Thyroid gland (tissue), 4 donors: ENCODE measurements around the gene SREBF1. TPM values are rescaled to one million over a fixed set of nuclear protein-coding genes. Genes with fewer than 3 reads are reported as not detected.

Experiments
- DNase-seq, 2 donors: peaks; one replicate each; pipeline ENCODE4 v3.0.0-alpha.2; 2019
- H3K27ac ChIP-seq, 3 donors: fragments of 200-600 bp; sonication (generic); 1 replicate in 2 of 3; 2 replicates in 1 of 3; pipeline ENCODE4 v1.5.1; 2016 to 2019; ENCODE audit warnings: mild to moderate bottlenecking in 1 of 3, moderate library complexity in 1 of 3
- H3K27me3 ChIP-seq: fragments of 200-600 bp; sonication (generic); one replicate; pipeline ENCODE4 v1.5.1; 2019
- H3K36me3 ChIP-seq, 2 donors: fragments of 200-600 bp; sonication (generic); one replicate each; pipeline ENCODE4 v1.5.1; 2016 to 2019
- H3K4me1 ChIP-seq, 2 donors: fragments of 200-600 bp; sonication (generic); one replicate each; pipeline ENCODE4 v1.5.1; 2017 to 2019
- H3K4me3 ChIP-seq, 3 donors: fragments of 200-600 bp; sonication (generic); replicated peaks in 1 of 3; 1 replicate in 2 of 3; 2 replicates in 1 of 3; pipeline ENCODE4 v1.5.1; 2016; ENCODE audit warnings: mild to moderate bottlenecking in 1 of 3
- H3K9me3 ChIP-seq: fragments of 200-600 bp; sonication (generic); one replicate; pipeline ENCODE4 v1.5.1; 2017
- POLR2A ChIP-seq, 2 donors: fragments of 450-650 bp; IDR thresholded peaks; one replicate each; pipeline ENCODE4 v1.6.1; 2017; ENCODE audit warnings: antibody characterized with exemption in 2 of 2, mild to moderate bottlenecking in 2 of 2, moderate library complexity in 1 of 2
- WGBS, 2 donors: methylation state at CpG; one replicate each; pipeline ENCODE4 v1.1.5; 2017; 5-methylcytosine and 5-hydroxymethylcytosine counted together
- intact Hi-C: fragments of 100-400 bp; cut with DNase I; formaldehyde crosslinking; loops from one replicate; pipeline ENCODE4 v1.15.1; 2023
- total RNA-seq, 4 donors: library from RNA; depleted of rRNA; stranded (reverse); fragments of >200 nt; gene quantifications; one replicate each; pipeline ENCODE4 v1.2.3, GENCODE V29; 2016
- TF ChIP-seq, protein P1 (sequence below), 6 experiments: fragments of 200-600 bp in 3 of 6; fragments of 450-650 bp in 3 of 6; sonication (generic) in 3 of 6; IDR thresholded peaks; one replicate each; pipeline ENCODE4 v1.5.1; 2016 to 2019; ENCODE audit warnings: antibody characterized with exemption in 6 of 6, mild to moderate bottlenecking in 2 of 6, inconsistent platforms in 1 of 6, moderate library complexity in 1 of 6

SREBF1 gene
- total RNA-seq, 4 donors from 2014 or later, result 44.6 to 89.4 (median 63.0) TPM

DNA sequence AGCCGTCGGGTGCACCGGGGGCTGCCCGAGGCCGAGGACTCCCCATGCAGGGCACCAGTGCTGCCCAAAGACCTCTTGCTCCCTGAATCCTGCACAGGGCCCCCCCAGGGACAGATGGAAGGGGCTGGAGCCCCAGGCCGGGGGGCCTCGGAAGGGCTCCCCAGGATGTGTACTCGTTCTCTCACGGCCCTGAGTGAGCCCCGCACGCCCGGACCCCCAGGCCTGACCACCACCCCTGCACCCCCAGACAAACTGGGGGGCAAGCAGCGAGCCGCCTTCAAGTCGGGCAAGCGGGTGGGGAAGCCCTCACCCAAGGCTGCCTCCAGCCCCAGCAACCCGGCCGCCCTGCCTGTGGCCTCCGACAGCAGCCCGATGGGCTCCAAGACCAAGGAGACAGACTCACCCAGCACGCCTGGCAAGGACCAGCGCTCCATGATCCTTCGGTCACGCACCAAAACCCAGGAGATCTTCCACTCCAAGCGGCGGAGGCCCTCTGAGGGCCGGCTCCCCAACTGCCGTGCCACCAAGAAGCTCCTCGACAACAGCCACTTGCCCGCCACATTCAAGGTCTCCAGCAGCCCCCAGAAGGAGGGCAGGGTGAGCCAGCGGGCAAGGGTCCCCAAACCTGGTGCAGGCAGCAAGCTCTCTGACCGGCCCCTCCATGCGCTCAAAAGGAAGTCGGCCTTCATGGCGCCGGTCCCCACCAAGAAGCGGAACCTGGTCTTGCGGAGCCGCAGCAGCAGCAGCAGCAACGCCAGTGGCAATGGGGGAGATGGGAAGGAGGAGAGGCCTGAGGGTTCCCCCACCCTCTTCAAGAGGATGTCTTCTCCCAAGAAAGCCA, 40.6 kb downstream of the SREBF1 start:
- Histone ChIP-seq H3K4me1 (peaks cover 5 to 16% of the 10 kb centered on the region in 2 donors), H3K27me3 (no peaks in the 10 kb centered on the region), H3K27ac (no peak overlapping the region), H3K9me3 (no peaks in the 10 kb centered on the region), H3K4me3 (no peak overlapping the region), H3K36me3 (peaks cover 28 to 41% of the 10 kb centered on the region in 2 donors)
- 95 to 97% methylated on average over 7 to 29 of the region's 40 CpGs for WGBS, 2 donors
- TF ChIP-seq, protein P1, sequence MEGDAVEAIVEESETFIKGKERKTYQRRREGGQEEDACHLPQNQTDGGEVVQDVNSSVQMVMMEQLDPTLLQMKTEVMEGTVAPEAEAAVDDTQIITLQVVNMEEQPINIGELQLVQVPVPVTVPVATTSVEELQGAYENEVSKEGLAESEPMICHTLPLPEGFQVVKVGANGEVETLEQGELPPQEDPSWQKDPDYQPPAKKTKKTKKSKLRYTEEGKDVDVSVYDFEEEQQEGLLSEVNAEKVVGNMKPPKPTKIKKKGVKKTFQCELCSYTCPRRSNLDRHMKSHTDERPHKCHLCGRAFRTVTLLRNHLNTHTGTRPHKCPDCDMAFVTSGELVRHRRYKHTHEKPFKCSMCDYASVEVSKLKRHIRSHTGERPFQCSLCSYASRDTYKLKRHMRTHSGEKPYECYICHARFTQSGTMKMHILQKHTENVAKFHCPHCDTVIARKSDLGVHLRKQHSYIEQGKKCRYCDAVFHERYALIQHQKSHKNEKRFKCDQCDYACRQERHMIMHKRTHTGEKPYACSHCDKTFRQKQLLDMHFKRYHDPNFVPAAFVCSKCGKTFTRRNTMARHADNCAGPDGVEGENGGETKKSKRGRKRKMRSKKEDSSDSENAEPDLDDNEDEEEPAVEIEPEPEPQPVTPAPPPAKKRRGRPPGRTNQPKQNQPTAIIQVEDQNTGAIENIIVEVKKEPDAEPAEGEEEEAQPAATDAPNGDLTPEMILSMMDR (IDR thresholded peaks at IDR 0.05), result no peak
- TF ChIP-seq POLR2A (IDR thresholded peaks at IDR 0.05), result no peak
- no peak for DNase-seq
- intact Hi-C loops, result no loop called here

DNA sequence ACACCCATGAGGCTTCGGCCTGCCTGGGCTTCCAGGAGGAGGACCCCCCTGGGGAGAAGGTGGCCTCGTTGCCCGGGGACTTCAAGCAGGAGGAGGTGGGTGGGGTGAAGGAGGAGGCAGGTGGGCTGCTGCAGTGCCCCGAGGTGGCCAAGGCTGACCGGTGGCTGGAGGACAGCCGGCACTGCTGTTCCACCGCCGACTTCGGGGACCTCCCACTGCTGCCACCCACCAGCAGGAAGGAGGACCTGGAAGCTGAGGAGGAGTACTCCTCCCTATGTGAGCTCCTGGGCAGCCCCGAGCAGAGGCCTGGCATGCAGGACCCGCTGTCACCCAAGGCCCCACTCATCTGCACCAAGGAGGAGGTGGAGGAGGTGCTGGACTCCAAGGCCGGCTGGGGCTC, 41.5 kb downstream of the SREBF1 start:
- WGBS, 2 donors, result 88 to 94% methylated on average over 4 to 11 of the region's 12 CpGs
- intact Hi-C loops, result no loop called here
- H3K4me3 ChIP-seq, result no peak overlapping the region
- TF ChIP-seq, protein P1 (IDR thresholded peaks at IDR 0.05), result no peak
- no peak for TF ChIP-seq POLR2A (IDR thresholded peaks at IDR 0.05)
- no peaks in the 10 kb centered on the region for H3K9me3 ChIP-seq
- H3K27ac ChIP-seq, result no peak overlapping the region
- peaks cover 28 to 41% of the 10 kb centered on the region in 2 donors for H3K36me3 ChIP-seq
- no peak for DNase-seq
- peaks cover 14 to 24% of the 10 kb centered on the region in 2 donors for H3K4me1 ChIP-seq
- H3K27me3 ChIP-seq, result no peaks in the 10 kb centered on the region

- H3K27me3 ChIP-seq, result no peaks in the 10 kb centered on the region
- peaks cover 20 to 32% of the 10 kb centered on the region in 2 donors for H3K4me1 ChIP-seq
- DNase-seq, result no peak
- peaks cover 28 to 41% of the 10 kb centered on the region in 2 donors for H3K36me3 ChIP-seq
- H3K9me3 ChIP-seq, result no peaks in the 10 kb centered on the region
- no peak overlapping the region for H3K27ac ChIP-seq
- no peak overlapping the region for H3K4me3 ChIP-seq
- 94 to 96% methylated on average over 29 of the region's 31 CpGs for WGBS, 2 donors
- intact Hi-C loops, result no loop called here
- TF ChIP-seq, protein P1 (IDR thresholded peaks at IDR 0.05), result no peak
- no peak for TF ChIP-seq POLR2A (IDR thresholded peaks at IDR 0.05)
Measured at GRCh38 chr17:17794382-17794781, 42.4 kb downstream of the SREBF1 start.

- WGBS, 2 donors, result 86 to 100% methylated on average over 7 to 27 of the region's 30 CpGs
- peak; percentile 71 to 73 for DNase-seq
- H3K27me3 ChIP-seq, result no peaks in the 10 kb centered on the region
- no peak overlapping the region for H3K27ac ChIP-seq
- no peak overlapping the region for H3K4me3 ChIP-seq
- H3K36me3 ChIP-seq, result peaks cover 28 to 40% of the 10 kb centered on the region in 2 donors
- intact Hi-C loops, result no loop called here
- no peak for TF ChIP-seq POLR2A (IDR thresholded peaks at IDR 0.05)
- peaks cover 20 to 32% of the 10 kb centered on the region in 2 donors for H3K4me1 ChIP-seq
- no peaks in the 10 kb centered on the region for H3K9me3 ChIP-seq
Measured at GRCh38 chr17:17793378-17794214, 43.2 kb downstream of the SREBF1 start.

DNA sequence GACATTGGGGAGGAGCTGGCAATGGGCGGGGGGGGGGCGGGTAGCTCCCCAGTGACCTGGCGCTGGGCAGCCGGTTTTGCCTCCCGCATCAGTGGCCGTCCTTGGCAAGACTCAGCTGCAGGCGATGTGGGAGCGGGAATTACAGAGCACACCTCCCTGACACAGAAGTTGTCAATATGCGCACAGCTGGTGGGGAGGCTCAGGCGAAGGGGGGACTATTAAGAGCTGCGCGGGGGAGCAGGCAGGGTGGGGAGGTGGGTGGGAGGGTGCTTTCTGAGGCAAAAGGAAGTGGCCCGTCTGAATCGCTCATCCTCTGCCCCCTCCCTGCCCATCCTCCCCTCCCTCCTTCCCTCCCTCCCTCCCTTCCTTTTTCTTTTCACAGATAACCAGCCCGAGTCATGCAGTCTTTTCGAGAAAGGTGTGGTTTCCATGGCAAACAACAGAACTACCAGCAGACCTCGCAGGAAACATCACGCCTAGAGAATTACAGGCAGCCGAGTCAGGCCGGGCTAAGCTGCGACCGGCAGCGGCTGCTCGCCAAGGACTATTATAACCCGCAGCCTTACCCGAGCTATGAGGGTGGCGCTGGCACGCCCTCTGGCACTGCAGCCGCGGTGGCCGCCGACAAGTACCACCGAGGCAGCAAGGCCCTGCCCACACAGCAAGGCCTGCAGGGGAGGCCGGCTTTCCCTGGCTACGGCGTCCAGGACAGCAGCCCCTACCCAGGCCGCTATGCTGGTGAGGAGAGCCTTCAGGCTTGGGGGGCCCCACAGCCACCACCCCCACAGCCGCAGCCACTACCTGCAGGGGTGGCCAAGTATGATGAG, 44.0 kb downstream of the SREBF1 start:
- TF ChIP-seq, protein P1 (IDR thresholded peaks at IDR 0.05), result no peak
- TF ChIP-seq POLR2A (IDR thresholded peaks at IDR 0.05), result no peak

More for the DNA sequence above, 44.0 kb downstream of the SREBF1 start:
- Histone ChIP-seq H3K27me3 (no peaks in the 10 kb centered on the region), H3K4me1 (peaks cover 20 to 32% of the 10 kb centered on the region in 2 donors), H3K9me3 (no peaks in the 10 kb centered on the region), H3K4me3 (no peak overlapping the region), H3K27ac (no peak overlapping the region), H3K36me3 (peaks cover 21 to 33% of the 10 kb centered on the region in 2 donors)
- intact Hi-C loops, result no loop called here
- no peak for DNase-seq
- 56 to 66% methylated on average over 26 to 31 of the region's 38 CpGs for WGBS, 2 donors
